ENCODE data around the gene FAM187B. TPM values are rescaled to one million over a fixed set of nuclear protein-coding genes. Genes with fewer than 3 reads are reported as not detected.

The FAM187B gene
- total RNA-seq, 1 donor from 2014 or later = not detected

- H3K27me3 Mint-ChIP-seq (ENCODE audit: low read depth) = no peaks in the 10 kb centered on the region
- no peak for DNase-seq (ENCODE audit: low spot score in 2 of 2, unreplicated experiment in 2 of 2)
- TF ChIP-seq, protein P1, sequence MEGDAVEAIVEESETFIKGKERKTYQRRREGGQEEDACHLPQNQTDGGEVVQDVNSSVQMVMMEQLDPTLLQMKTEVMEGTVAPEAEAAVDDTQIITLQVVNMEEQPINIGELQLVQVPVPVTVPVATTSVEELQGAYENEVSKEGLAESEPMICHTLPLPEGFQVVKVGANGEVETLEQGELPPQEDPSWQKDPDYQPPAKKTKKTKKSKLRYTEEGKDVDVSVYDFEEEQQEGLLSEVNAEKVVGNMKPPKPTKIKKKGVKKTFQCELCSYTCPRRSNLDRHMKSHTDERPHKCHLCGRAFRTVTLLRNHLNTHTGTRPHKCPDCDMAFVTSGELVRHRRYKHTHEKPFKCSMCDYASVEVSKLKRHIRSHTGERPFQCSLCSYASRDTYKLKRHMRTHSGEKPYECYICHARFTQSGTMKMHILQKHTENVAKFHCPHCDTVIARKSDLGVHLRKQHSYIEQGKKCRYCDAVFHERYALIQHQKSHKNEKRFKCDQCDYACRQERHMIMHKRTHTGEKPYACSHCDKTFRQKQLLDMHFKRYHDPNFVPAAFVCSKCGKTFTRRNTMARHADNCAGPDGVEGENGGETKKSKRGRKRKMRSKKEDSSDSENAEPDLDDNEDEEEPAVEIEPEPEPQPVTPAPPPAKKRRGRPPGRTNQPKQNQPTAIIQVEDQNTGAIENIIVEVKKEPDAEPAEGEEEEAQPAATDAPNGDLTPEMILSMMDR (IDR thresholded peaks at IDR 0.05; ENCODE audit: unreplicated experiment) = no peak
- no peaks in the 10 kb centered on the region for H3K36me3 Mint-ChIP-seq
- no peak overlapping the region for H3K4me3 Mint-ChIP-seq
- no peaks in the 10 kb centered on the region for H3K9me3 Mint-ChIP-seq
- peaks cover 8% of the 10 kb centered on the region for H3K4me1 Mint-ChIP-seq
- no peak overlapping the region for H3K27ac Mint-ChIP-seq
Measured at GRCh38 chr19:35211545-35212230, 16.9 kb downstream of the FAM187B start.

- no peaks in the 10 kb centered on the region for H3K36me3 Mint-ChIP-seq
- TF ChIP-seq, protein P1 (IDR thresholded peaks at IDR 0.05; ENCODE audit: unreplicated experiment) = no peak
- no peak overlapping the region for H3K27ac Mint-ChIP-seq
- no peaks in the 10 kb centered on the region for H3K27me3 Mint-ChIP-seq (ENCODE audit: low read depth)
- no peak overlapping the region for H3K4me3 Mint-ChIP-seq
- H3K9me3 Mint-ChIP-seq = no peaks in the 10 kb centered on the region
- no peak for DNase-seq (ENCODE audit: low spot score in 2 of 2, unreplicated experiment in 2 of 2)
- peaks cover 8% of the 10 kb centered on the region for H3K4me1 Mint-ChIP-seq
Measured at GRCh38 chr19:35209646-35210045, 18.9 kb downstream of the FAM187B start.

DNA sequence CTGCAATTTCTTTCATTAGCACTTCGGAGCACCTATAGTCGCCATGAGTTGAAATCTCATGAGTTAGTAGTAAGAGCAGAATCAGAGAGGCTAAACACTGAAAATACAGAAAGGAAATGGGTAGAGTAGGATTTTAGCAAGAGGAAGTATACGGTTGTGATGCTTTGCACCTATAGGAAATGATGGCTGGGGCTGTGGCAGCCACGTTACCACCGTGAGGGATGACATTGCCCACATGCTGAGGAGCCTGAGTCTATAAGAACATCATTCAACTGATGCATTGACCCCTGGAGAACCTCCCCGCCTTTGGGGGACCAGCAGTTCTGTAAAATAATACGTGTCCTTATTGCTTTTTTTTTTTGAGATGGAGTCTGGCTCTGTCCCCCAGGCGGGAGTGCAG, 20.4 kb downstream of the FAM187B start:
- no peak for DNase-seq (ENCODE audit: low spot score in 2 of 2, unreplicated experiment in 2 of 2)
- TF ChIP-seq, protein P1 (IDR thresholded peaks at IDR 0.05; ENCODE audit: unreplicated experiment) = no peak
- no peaks in the 10 kb centered on the region for H3K4me1 Mint-ChIP-seq
- H3K9me3 Mint-ChIP-seq = no peaks in the 10 kb centered on the region
- H3K27me3 Mint-ChIP-seq (ENCODE audit: low read depth) = no peaks in the 10 kb centered on the region
- H3K27ac Mint-ChIP-seq = no peak overlapping the region
- no peaks in the 10 kb centered on the region for H3K36me3 Mint-ChIP-seq
- H3K4me3 Mint-ChIP-seq = no peak overlapping the region

DNA sequence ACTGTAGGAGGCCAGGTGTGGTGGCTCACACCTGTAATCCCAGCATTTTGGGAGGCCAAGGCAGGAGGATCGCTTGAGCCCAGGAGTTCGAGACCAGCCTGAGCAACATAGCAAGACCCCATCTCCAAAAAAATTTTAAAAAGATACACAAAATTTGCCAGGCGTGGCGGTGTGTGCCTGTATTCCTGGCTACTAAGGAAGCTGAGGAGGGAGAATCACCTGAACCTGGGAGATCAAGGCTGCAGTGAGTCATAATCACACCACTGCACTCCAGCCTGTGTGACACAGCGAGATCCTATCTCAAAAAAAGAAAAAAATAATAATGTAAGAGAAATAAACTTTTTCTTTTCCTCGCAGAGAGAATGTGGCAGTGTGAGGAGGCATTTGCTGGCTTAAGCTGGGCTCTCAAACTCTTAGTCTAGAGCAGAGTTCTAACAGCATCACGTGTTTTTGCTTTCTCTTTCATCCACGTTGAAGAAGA, 21.1 kb downstream of the FAM187B start:
- TF ChIP-seq, protein P1 (IDR thresholded peaks at IDR 0.05; ENCODE audit: unreplicated experiment) = no peak
- H3K27me3 Mint-ChIP-seq (ENCODE audit: low read depth) = no peaks in the 10 kb centered on the region
- H3K27ac Mint-ChIP-seq = no peak overlapping the region
- no peaks in the 10 kb centered on the region for H3K9me3 Mint-ChIP-seq
- H3K4me3 Mint-ChIP-seq = no peak overlapping the region
- DNase-seq (ENCODE audit: low spot score in 2 of 2, unreplicated experiment in 2 of 2) = no peak
- H3K36me3 Mint-ChIP-seq = no peaks in the 10 kb centered on the region
- no peaks in the 10 kb centered on the region for H3K4me1 Mint-ChIP-seq

DNA sequence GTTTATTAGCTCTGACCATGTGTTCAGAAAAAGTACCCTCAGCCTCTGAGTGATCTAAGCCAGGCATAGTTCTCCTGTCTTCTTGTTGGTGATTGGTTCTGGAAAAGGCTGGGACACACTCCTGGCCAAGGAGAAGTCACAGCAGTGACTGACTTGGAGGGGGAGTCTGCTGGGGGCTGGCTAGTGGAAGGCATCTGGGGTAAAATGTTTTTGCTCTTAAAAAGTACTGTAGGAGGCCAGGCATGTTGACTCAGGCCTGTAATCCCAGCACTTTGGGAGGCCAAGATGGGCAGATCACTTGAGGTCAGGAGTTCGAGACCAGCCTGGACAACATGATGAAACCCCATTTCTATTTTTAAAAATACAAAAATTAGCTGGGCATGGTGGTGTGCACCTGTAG, 21.7 kb downstream of the FAM187B start:
- no peaks in the 10 kb centered on the region for H3K4me1 Mint-ChIP-seq
- DNase-seq (ENCODE audit: low spot score in 2 of 2, unreplicated experiment in 2 of 2) = no peak
- H3K9me3 Mint-ChIP-seq = no peaks in the 10 kb centered on the region
- TF ChIP-seq, protein P1 (IDR thresholded peaks at IDR 0.05; ENCODE audit: unreplicated experiment) = no peak
- no peaks in the 10 kb centered on the region for H3K36me3 Mint-ChIP-seq
- H3K27me3 Mint-ChIP-seq (ENCODE audit: low read depth) = no peaks in the 10 kb centered on the region
- no peak overlapping the region for H3K4me3 Mint-ChIP-seq
- H3K27ac Mint-ChIP-seq = no peak overlapping the region
